Heart right ventricle (tissue), 16 donors: ENCODE results near the gene HDHD2. TPM values are rescaled to one million over a fixed set of nuclear protein-coding genes. Genes with fewer than 3 reads are reported as not detected.
"Not testable (repeated sequence)": the region's sequence is repeated elsewhere in the genome, so short reads cannot be mapped to it uniquely, and the experiment has no call there.

Source experiments
- ATAC-seq, 8 donors: fragments of 200-7000 bp; cut with Tn5 transposase; one replicate each; pipeline ENCODE4 v1.9.1; 2020; ENCODE audit warnings: mild to moderate bottlenecking in 8 of 8, moderate library complexity in 8 of 8, moderate number of reproducible peaks in 1 of 8
- DNase-seq, 2 donors: peaks; one replicate each; pipeline ENCODE4 v3.0.0-alpha.2; 2020
- H3K27ac ChIP-seq, 10 donors: fragments of 200-600 bp; sonication (generic) in 2 of 10; one replicate each; pipeline versions ENCODE4 v1.5.0 to v1.8.0; 2020 to 2022; ENCODE audit warnings: mild to moderate bottlenecking in 3 of 10
- H3K27me3 ChIP-seq, 7 donors: fragments of 200-600 bp; one replicate each; pipeline ENCODE4 v1.8.0; 2021 to 2022; ENCODE audit warnings: mild to moderate bottlenecking in 2 of 7
- H3K36me3 ChIP-seq, 9 donors: fragments of 200-600 bp; sonication (generic) in 1 of 9; one replicate each; pipeline versions ENCODE4 v1.5.0 to v1.8.0; 2020 to 2022; ENCODE audit warnings: mild to moderate bottlenecking in 2 of 9
- H3K4me1 ChIP-seq, 9 donors: fragments of 200-600 bp; sonication (generic) in 1 of 9; one replicate each; pipeline versions ENCODE4 v1.5.0 to v1.8.0; 2020 to 2022; ENCODE audit warnings: mild to moderate bottlenecking in 4 of 9
- H3K4me3 ChIP-seq, 10 donors: fragments of 200-600 bp; sonication (generic) in 2 of 10; one replicate each; pipeline versions ENCODE4 v1.5.0 to v1.8.0; 2020 to 2022; ENCODE audit warnings: mild to moderate bottlenecking in 7 of 10, moderate library complexity in 2 of 10
- H3K9me3 ChIP-seq, 11 donors: fragments of 200-600 bp in 10 of 11; sonication (generic) in 2 of 11; one replicate each; pipeline versions ENCODE4 v1.5.0 to v1.8.0; 2013 to 2022; ENCODE audit warnings: mild to moderate bottlenecking in 2 of 11, control low read depth in 1 of 11, moderate library complexity in 1 of 11
- CTCF ChIP-seq, 9 donors: fragments of 200-600 bp; sonication (generic) in 2 of 9; IDR thresholded peaks; one replicate each; pipeline versions ENCODE4 v1.5.0 to v1.8.0; 2021 to 2022; ENCODE audit warnings: antibody characterized with exemption in 9 of 9, mild to moderate bottlenecking in 5 of 9, moderate library complexity in 1 of 9
- WGBS, 2 donors: extraction: QIAGEN DNeasy Blood & Tissue Kit; methylation state at CpG; one replicate each; pipeline ENCODE4 v1.1.7; 2013; ENCODE audit warnings: inconsistent platforms in 1 of 2; 5-methylcytosine and 5-hydroxymethylcytosine counted together
- intact Hi-C, 10 donors: fragments of 100-400 bp; cut with DNase I; formaldehyde crosslinking; loops; one replicate each; pipeline versions ENCODE4 v1.11.1 to v1.14.2; 2022
- polyA plus RNA-seq, 2 donors: library from polyadenylated mRNA; stranded (reverse); fragments of 200-250 nt; gene quantifications; one replicate each; pipeline ENCODE4 v1.2.3, GENCODE V29; 2013
- total RNA-seq, 10 donors: library from RNA; stranded (reverse); fragmentation: NEBNext Ultra II Directional in 3 of 10; extraction: Animal tissue kit (Norgen Biotek cat#: 25700) in 3 of 10; gene quantifications; one replicate each; pipeline versions ENCODE4 v1.2.1 to v1.2.4, GENCODE V29; 2021 to 2023
- donor health status: Arrhythmogenic right ventricular cardiomyopathy.
- donor health status: ischemic (EF 13 %, LVEDD 7.1; RV severe dilation, severe dysfunction).
- donor health status: healthy with polysubstance abuse.
- donor health status: DM: no; HTN: yes; CAD: no.
- donor health status: DM: no; HTN: no; CAD: no.
- donor health status: ischemic (EF 25% LVEDD 6.9; RV normal size, moderate dysfunction).
- donor health status: ischemic (EF 25% LVEDD 5.7; RV mildly dilated, moderate dysfunction).
- donor health status: healthy.
- donor health status: DM: yes; HTN: yes; CAD: no.
- donor health status: Ischemic cardiomyopathy.
- donor health status: ischemic (EF 35%, LVEDD 5.7; RV mildly dilated, moderate dysfunction).
- donor health status: nonischemic (EF 11% LVEDD 7.7; RV severe dilation, severe dysfunction).
- donor health status: DM: yes; HTN: yes; CAD: no.
- donor health status: PGD.
- donor health status: ischemic (EF 29% LVEDD 5.4; RV normal size, mild dysfunction).
- donor health status: nonischemic (EF 23%, LVEDD 6.1; RV moderate dilation, normal function).

HDHD2 gene
- total and polyA plus RNA-seq, 12 donors: 16.8 to 52.4 (median 38.2) TPM

- intact Hi-C loops: loop anchor here in 1 of 10 donors (2.0 kb wide), 1 partner anchor 16 kb away; no protein-coding TSS in a partner anchor
- TF ChIP-seq CTCF (IDR thresholded peaks at IDR 0.05): no peak
- Histone ChIP-seq H3K4me3 (no peak overlapping the region), H3K27ac (no peak overlapping the region), H3K27me3 (no peaks in the 10 kb centered on the region), H3K36me3 (peaks cover 0 to 6% (median 0%) of the 10 kb centered on the region in 9 donors), H3K4me1 (peaks cover 0 to 52% (median 14%) of the 10 kb centered on the region in 9 donors), H3K9me3 (no peaks in the 10 kb centered on the region)
- no peak for ATAC-seq
- no peak for DNase-seq
Measured at GRCh38 chr18:47168509-47168908, 18.2 kb upstream of the HDHD2 start.

- Histone ChIP-seq H3K9me3 (no peaks in the 10 kb centered on the region), H3K4me3 (no peak overlapping the region), H3K27ac (no peak overlapping the region), H3K27me3 (no peaks in the 10 kb centered on the region), H3K4me1 (peaks cover 0 to 31% (median 6%) of the 10 kb centered on the region in 9 donors), H3K36me3 (peaks cover 0 to 6% (median 0%) of the 10 kb centered on the region in 9 donors)
- ATAC-seq (no peak), DNase-seq (no peak)
- WGBS, 2 donors: 68 to 78% methylated on average over 2 of the region's 2 CpGs
- TF ChIP-seq CTCF (IDR thresholded peaks at IDR 0.05): no peak
- intact Hi-C loops: no loop called here
Measured at GRCh38 chr18:47166294-47166693, 16.0 kb upstream of the HDHD2 start.

GRCh38 chr18:47163241-47163640 lies 12.9 kb upstream of the HDHD2 start:
- Histone ChIP-seq H3K4me1 (peaks cover 0 to 20% (median 3%) of the 10 kb centered on the region in 9 donors), H3K36me3 (peaks cover 0 to 6% (median 0%) of the 10 kb centered on the region in 9 donors), H3K9me3 (no peaks in the 10 kb centered on the region), H3K27me3 (no peaks in the 10 kb centered on the region), H3K27ac (no peak overlapping the region), H3K4me3 (no peak overlapping the region)
- no peak for DNase-seq
- WGBS, 2 donors: 80 to 81% methylated on average over 5 of the region's 5 CpGs
- TF ChIP-seq CTCF (IDR thresholded peaks at IDR 0.05): no peak
- intact Hi-C loops: no loop called here
- ATAC-seq: peak in 1 of 8 donors; percentile 52

- H3K27me3 ChIP-seq: no peaks in the 10 kb centered on the region
- 97 to 99% methylated on average over 5 of the region's 5 CpGs for WGBS, 2 donors
- no peak for TF ChIP-seq CTCF (IDR thresholded peaks at IDR 0.05)
Measured at GRCh38 chr18:47160256-47160655, 10.0 kb upstream of the HDHD2 start.

GRCh38 chr18:47158404-47158803 lies 8.1 kb upstream of the HDHD2 start:
- intact Hi-C loops: not testable (repeated sequence)

More at GRCh38 chr18:47160256-47160655, 10.0 kb upstream of the HDHD2 start:
- H3K4me3 ChIP-seq: no peak overlapping the region
- peaks cover 0 to 16% (median 0%) of the 10 kb centered on the region in 9 donors for H3K4me1 ChIP-seq
- H3K36me3 ChIP-seq: peaks cover 0 to 21% (median 4%) of the 10 kb centered on the region in 9 donors
- DNase-seq (no peak), ATAC-seq (no peak)
- intact Hi-C loops: no loop called here
- H3K9me3 ChIP-seq: no peaks in the 10 kb centered on the region
- no peak overlapping the region for H3K27ac ChIP-seq

More at GRCh38 chr18:47158404-47158803, 8.1 kb upstream of the HDHD2 start:
- peaks cover 0 to 35% (median 6%) of the 10 kb centered on the region in 9 donors for H3K36me3 ChIP-seq
- 94% methylated on average over 16 of the region's 16 CpGs for WGBS, 2 donors
- H3K9me3 ChIP-seq, H3K27me3 ChIP-seq, DNase-seq, H3K4me3 ChIP-seq, ATAC-seq, H3K4me1 ChIP-seq, H3K27ac ChIP-seq: not testable (repeated sequence)
